Stimulated activated CD4-positive, alpha-beta T cell treated with anti-CD3 and anti-CD28 coated beads, TNF-alpha, amount 100 ng/mL, for 24 hours (primary cell): ENCODE measurements around the gene CBLN1.
"Not testable (repeated sequence)": the region's sequence is repeated elsewhere in the genome, so short reads cannot be mapped to it uniquely, and the experiment has no call there.

Source experiments
- DNase-seq, 3 experiments: peaks; one replicate each; pipeline ENCODE4 v3.0.0-alpha.2; 2020; ENCODE audit warnings: low read depth in 3 of 3

CBLN1 gene

GRCh38 chr16:49277766-49278566, 3.7 kb downstream of the CBLN1 start:
- DNase-seq = no peak

DNA sequence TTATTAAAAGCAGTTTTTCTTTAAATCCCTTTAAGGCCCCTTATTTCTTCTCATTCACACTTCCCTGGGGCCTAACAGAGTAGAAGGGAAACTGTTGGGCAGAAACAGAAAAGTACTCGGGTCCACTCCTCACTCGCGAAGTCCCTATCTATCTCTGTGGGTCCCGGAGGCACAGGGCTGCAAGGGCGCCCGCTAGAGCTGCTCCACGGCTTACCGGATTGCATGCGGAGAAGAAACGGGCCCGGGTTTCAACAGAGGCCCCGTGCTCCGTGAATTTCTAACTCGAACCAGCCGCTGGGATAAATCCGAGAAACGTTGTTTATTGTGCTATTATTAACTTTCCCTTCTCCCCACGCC, 4.3 kb downstream of the CBLN1 start:
- no peak for DNase-seq

DNA sequence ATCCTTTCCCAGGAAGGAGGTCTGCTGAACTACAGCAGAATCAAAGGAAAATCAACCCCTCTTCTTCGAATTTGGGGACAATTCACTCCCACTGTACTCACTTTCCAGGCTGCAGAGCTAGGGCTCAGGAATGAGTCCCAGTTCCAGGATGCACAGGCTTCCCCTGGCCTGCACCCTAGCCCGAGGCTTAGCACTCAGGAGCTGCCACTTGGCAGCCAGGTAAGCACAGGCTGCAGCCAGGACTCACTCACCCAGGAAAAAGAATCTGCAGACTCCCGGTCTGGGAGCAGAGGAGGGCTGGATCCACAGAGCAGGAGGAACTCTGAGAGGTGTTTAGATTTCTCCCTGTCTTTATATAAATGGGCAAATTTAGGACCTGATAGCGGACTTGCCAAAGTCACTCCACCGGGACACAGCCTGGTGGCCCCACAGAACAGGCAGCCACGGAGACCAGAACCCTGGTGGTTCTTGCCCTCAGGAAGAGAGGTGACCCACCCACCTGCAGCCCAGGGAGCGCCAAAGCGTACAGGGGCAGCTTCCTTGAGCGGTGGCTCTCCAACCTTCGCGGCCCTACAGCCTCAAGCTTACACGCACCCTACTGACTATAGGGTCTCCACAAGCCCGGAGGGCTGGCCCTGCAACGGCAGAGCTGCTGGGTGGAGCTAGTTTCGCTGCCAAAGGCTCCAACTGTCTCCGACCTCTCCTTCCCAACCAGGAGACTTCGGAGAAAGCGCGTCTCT, 4.8 kb downstream of the CBLN1 start:
- DNase-seq = no peak

- no peak for DNase-seq
Observed at GRCh38 chr16:49275870-49276269, 5.8 kb downstream of the CBLN1 start.

DNA sequence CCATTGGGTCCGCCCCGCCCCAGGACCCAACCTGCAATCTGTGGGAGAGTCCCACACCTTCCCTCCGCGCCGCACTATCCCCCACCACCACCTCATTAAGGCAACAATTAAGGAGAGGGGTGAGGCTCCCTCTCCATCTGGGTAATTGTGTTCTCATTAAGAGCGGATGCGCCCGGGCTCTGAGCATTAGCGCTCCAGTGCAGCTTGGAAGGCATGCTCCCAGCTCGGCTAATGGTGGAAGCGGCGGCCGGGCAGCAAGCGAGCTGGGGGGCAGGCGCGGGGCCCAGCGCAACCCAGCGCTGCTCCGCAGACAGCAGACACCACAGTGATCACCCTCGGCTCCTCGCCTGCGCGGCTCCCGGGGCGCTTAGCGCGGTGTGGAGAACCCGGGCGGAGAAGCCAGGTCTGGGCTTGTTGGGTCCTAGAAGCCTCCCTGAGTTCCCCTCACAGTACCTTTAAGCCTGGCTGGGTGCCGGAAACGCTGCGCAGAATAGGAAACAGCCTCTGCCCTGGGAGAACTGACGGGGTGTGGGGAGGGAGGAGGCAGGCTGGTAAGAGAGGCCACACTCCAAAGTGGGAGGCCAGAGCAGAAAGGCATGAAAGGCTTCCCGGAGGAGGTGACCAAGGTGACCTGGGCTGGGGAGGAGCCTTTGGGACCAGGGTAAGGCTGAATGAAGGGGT, 6.4 kb downstream of the CBLN1 start:
- no peak for DNase-seq

GRCh38 chr16:49274591-49274990, 7.0 kb downstream of the CBLN1 start:
- DNase-seq = no peak

DNA sequence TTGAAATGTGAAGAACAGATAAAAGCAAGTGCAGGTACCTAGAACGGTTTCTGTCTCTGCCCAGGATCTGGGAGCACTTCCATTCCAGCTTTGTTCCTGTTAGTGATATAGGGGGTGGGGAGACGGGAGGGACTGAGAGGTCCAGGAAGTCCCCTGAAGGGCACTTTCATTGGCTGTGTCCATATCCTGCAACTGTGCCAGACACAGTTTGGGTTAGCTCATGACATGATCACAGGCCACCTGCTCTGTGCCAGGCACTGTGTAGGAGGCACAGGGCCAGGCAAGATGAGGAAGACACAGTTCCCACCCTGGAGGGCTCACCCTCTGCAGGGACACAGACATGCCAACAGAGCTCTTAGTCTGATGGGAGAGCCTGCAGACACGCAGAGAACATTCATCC, 7.9 kb downstream of the CBLN1 start:
- DNase-seq = no peak

- no peak for DNase-seq
Observed at GRCh38 chr16:49271363-49271762, 10.3 kb downstream of the CBLN1 start.

GRCh38 chr16:49269201-49269600, 12.4 kb downstream of the CBLN1 start:
- no peak for DNase-seq

GRCh38 chr16:49268667-49269066, 13.0 kb downstream of the CBLN1 start:
- DNase-seq = no peak

- no peak for DNase-seq
Observed at GRCh38 chr16:49262501-49262900, 19.1 kb downstream of the CBLN1 start.

GRCh38 chr16:49261930-49262329, 19.7 kb downstream of the CBLN1 start:
- DNase-seq = no peak

DNA sequence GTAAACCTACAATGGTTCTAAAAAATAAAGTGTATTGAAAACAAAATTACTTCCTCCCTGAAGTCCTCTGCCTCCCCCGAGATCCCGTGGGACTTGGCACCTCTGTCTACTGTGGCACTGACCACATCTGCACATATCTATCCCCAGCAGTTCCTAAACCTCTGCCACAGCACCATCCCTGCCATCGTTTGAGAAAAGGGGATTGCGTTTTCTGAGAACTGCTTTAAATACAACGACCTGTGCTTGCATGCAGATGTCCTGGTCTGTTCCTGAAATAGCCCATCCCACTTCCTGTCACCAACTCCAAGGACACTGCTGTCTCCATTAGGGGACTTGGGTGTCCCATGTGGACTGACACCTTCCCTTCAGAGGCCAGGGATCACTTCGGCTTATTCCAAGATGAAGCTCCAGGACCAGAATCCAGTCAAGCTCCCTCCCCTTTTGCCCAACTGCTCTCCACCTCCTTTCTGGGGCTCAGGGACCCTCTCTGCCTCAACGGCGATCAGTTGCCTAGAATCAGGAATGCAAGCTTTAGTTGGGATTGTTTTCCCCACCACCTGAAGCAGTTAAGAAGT, 20.6 kb downstream of the CBLN1 start:
- DNase-seq = no peak

DNA sequence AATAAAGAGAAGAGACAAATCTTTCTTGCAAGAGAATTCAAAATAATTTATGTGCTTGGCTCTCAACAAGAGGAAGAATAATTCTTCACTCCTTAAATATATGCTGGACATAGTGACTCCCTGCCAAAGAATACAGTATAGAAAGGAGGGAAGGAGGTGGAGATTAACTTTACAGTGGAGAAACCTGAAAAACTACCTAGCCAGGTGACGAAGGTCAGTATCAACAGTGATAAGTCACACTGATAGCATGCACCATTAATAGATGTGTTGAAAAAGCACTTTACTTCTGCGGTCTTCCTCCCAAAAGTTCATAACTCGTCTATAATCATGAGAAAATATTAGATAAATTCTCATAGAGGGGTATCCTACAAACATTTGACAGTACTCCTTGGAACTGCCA, 21.4 kb downstream of the CBLN1 start:
- DNase-seq = no peak

GRCh38 chr16:49259330-49259729, 22.3 kb downstream of the CBLN1 start:
- DNase-seq = no peak

GRCh38 chr16:49250689-49251088, 30.9 kb downstream of the CBLN1 start:
- no peak for DNase-seq

- no peak for DNase-seq
Observed at GRCh38 chr16:49248227-49248626, 33.4 kb downstream of the CBLN1 start.

DNA sequence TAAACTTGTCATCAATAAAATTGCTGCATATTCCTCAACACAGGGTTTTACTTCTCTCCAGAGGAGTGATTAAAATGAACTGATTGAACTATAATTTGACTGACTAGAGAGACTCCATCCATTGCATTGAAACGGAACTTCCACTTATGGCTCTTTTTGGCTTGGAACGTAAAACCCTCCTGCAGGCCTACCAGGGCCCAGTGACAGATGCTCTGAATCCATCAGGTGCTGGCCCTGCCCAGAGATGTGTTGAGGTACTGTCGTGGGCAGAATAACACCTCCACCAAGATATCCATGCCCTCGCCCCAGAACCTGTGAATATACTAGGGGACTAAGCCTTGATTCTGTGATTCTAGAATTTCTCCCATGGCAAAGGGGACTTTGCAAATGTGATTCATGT, 45.4 kb downstream of the CBLN1 start:
- DNase-seq = no peak

GRCh38 chr16:49228335-49228734, 53.3 kb downstream of the CBLN1 start:
- not testable (repeated sequence) for DNase-seq
